Measurements from ENCODE around the gene COL10A1. TPM values are rescaled to one million over a fixed set of nuclear protein-coding genes. Genes with fewer than 3 reads are reported as not detected.

COL10A1 gene
- total RNA-seq, 1 experiment from 2014 or later: not detected

GRCh38 chr6:116072368-116072767, 53.6 kb downstream of the COL10A1 start:
- TF ChIP-seq, protein P1, sequence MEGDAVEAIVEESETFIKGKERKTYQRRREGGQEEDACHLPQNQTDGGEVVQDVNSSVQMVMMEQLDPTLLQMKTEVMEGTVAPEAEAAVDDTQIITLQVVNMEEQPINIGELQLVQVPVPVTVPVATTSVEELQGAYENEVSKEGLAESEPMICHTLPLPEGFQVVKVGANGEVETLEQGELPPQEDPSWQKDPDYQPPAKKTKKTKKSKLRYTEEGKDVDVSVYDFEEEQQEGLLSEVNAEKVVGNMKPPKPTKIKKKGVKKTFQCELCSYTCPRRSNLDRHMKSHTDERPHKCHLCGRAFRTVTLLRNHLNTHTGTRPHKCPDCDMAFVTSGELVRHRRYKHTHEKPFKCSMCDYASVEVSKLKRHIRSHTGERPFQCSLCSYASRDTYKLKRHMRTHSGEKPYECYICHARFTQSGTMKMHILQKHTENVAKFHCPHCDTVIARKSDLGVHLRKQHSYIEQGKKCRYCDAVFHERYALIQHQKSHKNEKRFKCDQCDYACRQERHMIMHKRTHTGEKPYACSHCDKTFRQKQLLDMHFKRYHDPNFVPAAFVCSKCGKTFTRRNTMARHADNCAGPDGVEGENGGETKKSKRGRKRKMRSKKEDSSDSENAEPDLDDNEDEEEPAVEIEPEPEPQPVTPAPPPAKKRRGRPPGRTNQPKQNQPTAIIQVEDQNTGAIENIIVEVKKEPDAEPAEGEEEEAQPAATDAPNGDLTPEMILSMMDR (IDR thresholded peaks at IDR 0.05; ENCODE audit: insufficient read depth in 1 of 2, low read depth in 1 of 2, low read length in 1 of 2, severe bottlenecking in 1 of 2, unreplicated experiment in 1 of 2): no peak
- Mint-ChIP-seq H3K4me1 (ENCODE audit: low read depth, unreplicated experiment) (peaks cover 3% of the 10 kb centered on the region), H3K9me3 (ENCODE audit: unreplicated experiment) (no peaks in the 10 kb centered on the region), H3K4me3 (ENCODE audit: unreplicated experiment) (no peak overlapping the region), H3K27ac (ENCODE audit: unreplicated experiment) (peak overlapping the region; percentile 79), H3K27me3 (ENCODE audit: insufficient read depth, unreplicated experiment) (no peaks in the 10 kb centered on the region), H3K36me3 (ENCODE audit: insufficient read depth, unreplicated experiment) (peaks cover 6% of the 10 kb centered on the region)
- intact Hi-C loops (cut with micrococcal nuclease; ENCODE audit: unreplicated experiment): loop anchor here (2.0 kb wide), 1 partner anchor 28 kb away; the partner anchor contains the start of gene NT5DC1
- CTCF ChIA-PET: interaction anchor here (0.7 kb wide), 1 partner anchor 15 kb away, joined by 7 read pairs; no protein-coding TSS in a partner anchor
- no peaks in the 10 kb centered on the region for H3K27me3 ChIP-seq (replicated peaks; ENCODE audit: control insufficient read depth, insufficient read depth, low read length)
- no TSS peak for BruUV-seq (replicated peaks)
- H3K4me3 ChIP-seq (ENCODE audit: low read depth, low read length): no peak overlapping the region
- POLR2A ChIA-PET: no interaction called here
- peaks cover 17% of the 10 kb centered on the region for H3K4me1 ChIP-seq
- no peaks in the 10 kb centered on the region for H3K36me3 ChIP-seq (ENCODE audit: control insufficient read depth, insufficient read depth, low read length)
- H3K9me3 ChIP-seq: no peaks in the 10 kb centered on the region
- peak; percentile 37 for DNase-seq

- Histone ChIP-seq H3K27me3 (replicated peaks; ENCODE audit: control insufficient read depth, insufficient read depth, low read length) (no peaks in the 10 kb centered on the region), H3K4me1 (peaks cover 17% of the 10 kb centered on the region), H3K4me3 (ENCODE audit: low read depth, low read length) (no peak overlapping the region), H3K9me3 (no peaks in the 10 kb centered on the region), H3K36me3 (ENCODE audit: control insufficient read depth, insufficient read depth, low read length) (no peaks in the 10 kb centered on the region)
- BruUV-seq (replicated peaks): no TSS peak
- ChIA-PET POLR2A (no interaction called here), CTCF (no interaction called here)
- Mint-ChIP-seq H3K27me3 (ENCODE audit: insufficient read depth, unreplicated experiment) (no peaks in the 10 kb centered on the region), H3K4me1 (ENCODE audit: low read depth, unreplicated experiment) (no peaks in the 10 kb centered on the region), H3K9me3 (ENCODE audit: unreplicated experiment) (no peaks in the 10 kb centered on the region), H3K27ac (ENCODE audit: unreplicated experiment) (no peak overlapping the region), H3K4me3 (ENCODE audit: unreplicated experiment) (no peak overlapping the region), H3K36me3 (ENCODE audit: insufficient read depth, unreplicated experiment) (peaks cover 6% of the 10 kb centered on the region)
- intact Hi-C loops (cut with micrococcal nuclease; ENCODE audit: unreplicated experiment): no loop called here
- DNase-seq: no peak
- TF ChIP-seq, protein P1 (IDR thresholded peaks at IDR 0.05; ENCODE audit: insufficient read depth in 1 of 2, low read depth in 1 of 2, low read length in 1 of 2, severe bottlenecking in 1 of 2, unreplicated experiment in 1 of 2): no peak
Observed at GRCh38 chr6:116070616-116071389, 55.1 kb downstream of the COL10A1 start.

- ChIA-PET CTCF (no interaction called here), POLR2A (no interaction called here)
- no peaks in the 10 kb centered on the region for H3K4me1 Mint-ChIP-seq (ENCODE audit: low read depth, unreplicated experiment)
- H3K4me3 Mint-ChIP-seq (ENCODE audit: unreplicated experiment): no peak overlapping the region
- no peaks in the 10 kb centered on the region for H3K36me3 ChIP-seq (ENCODE audit: control insufficient read depth, insufficient read depth, low read length)
- peaks cover 17% of the 10 kb centered on the region for H3K4me1 ChIP-seq
- TF ChIP-seq, protein P1 (IDR thresholded peaks at IDR 0.05; ENCODE audit: insufficient read depth in 1 of 2, low read depth in 1 of 2, low read length in 1 of 2, severe bottlenecking in 1 of 2, unreplicated experiment in 1 of 2): no peak
- no peaks in the 10 kb centered on the region for H3K9me3 ChIP-seq
- no peak overlapping the region for H3K27ac Mint-ChIP-seq (ENCODE audit: unreplicated experiment)
- no peak for DNase-seq
- no peak overlapping the region for H3K4me3 ChIP-seq (ENCODE audit: low read depth, low read length)
- H3K27me3 ChIP-seq (replicated peaks; ENCODE audit: control insufficient read depth, insufficient read depth, low read length): no peaks in the 10 kb centered on the region
- intact Hi-C loops (cut with micrococcal nuclease; ENCODE audit: unreplicated experiment): no loop called here
- H3K36me3 Mint-ChIP-seq (ENCODE audit: insufficient read depth, unreplicated experiment): peaks cover 6% of the 10 kb centered on the region
- no TSS peak for BruUV-seq (replicated peaks)
- H3K27me3 Mint-ChIP-seq (ENCODE audit: insufficient read depth, unreplicated experiment): no peaks in the 10 kb centered on the region
- no peaks in the 10 kb centered on the region for H3K9me3 Mint-ChIP-seq (ENCODE audit: unreplicated experiment)
Observed at GRCh38 chr6:116070101-116070500, 55.8 kb downstream of the COL10A1 start.

Other genes starting within 250 kb of the COL10A1 start
- 7.3 and 8.4 TPM in 2 replicates for gene FRK, start 65.2 kb downstream of the COL10A1 start, total RNA-seq (2022)
- gene NT5DC1, start 25.3 kb downstream of the COL10A1 start, total RNA-seq (2022): 54.3 and 55.0 TPM in 2 replicates
- gene TSPYL4, start 127.9 kb upstream of the COL10A1 start, total RNA-seq (2022): 10.7 and 10.9 TPM in 2 replicates
- 55.0 and 57.3 TPM in 2 replicates for gene TSPYL1, start 153.8 kb upstream of the COL10A1 start, total RNA-seq (2022)
- 2.8 and 3.4 TPM in 2 replicates for gene DSE, start 244.8 kb upstream of the COL10A1 start, total RNA-seq (2022)

Data from Caco-2 (cell line).